Activated CD4-positive, alpha-beta T cell treated with anti-CD3 and anti-CD28 coated beads, Interleukin-2, amount 10 ng/mL, durations not matched to agents 7 days and 5 days (primary cell): ENCODE data around the gene C19orf73. TPM values are rescaled to one million over a fixed set of nuclear protein-coding genes. Genes with fewer than 3 reads are reported as not detected.

Experiments
- CTCF ChIA-PET: fragments of 350-600 bp; sonication (Branson Sonifier 250); formaldehyde crosslinking; loops from one replicate; lab custom pipeline; 2021; ENCODE audit warnings: antibody characterized with exemption; lab: Charles Lee
- POLR2A ChIA-PET: fragments of 350-600 bp; sonication (Branson Sonifier 250); formaldehyde crosslinking; loops from one replicate; lab custom pipeline; 2021; ENCODE audit warnings: antibody characterized with exemption; lab: Charles Lee
- DNase-seq: peaks from one replicate; pipeline ENCODE4 v3.0.0-alpha.2; 2020
- H3K27ac Mint-ChIP-seq: one replicate; pipeline ENCODE4 v1.8.0; 2021; ENCODE audit warnings: mild to moderate bottlenecking, moderate library complexity, mixed read lengths
- H3K27me3 Mint-ChIP-seq: one replicate; pipeline ENCODE4 v1.8.0; 2021; ENCODE audit warnings: mixed read lengths
- H3K36me3 Mint-ChIP-seq: one replicate; pipeline ENCODE4 v1.8.0; 2021; ENCODE audit warnings: low read depth, mixed read lengths
- H3K4me1 Mint-ChIP-seq: one replicate; pipeline ENCODE4 v1.8.0; 2021; ENCODE audit warnings: mixed read lengths
- H3K4me3 Mint-ChIP-seq: one replicate; pipeline ENCODE4 v1.8.0; 2021; ENCODE audit warnings: mild to moderate bottlenecking, moderate library complexity, mixed read lengths
- H3K9me3 Mint-ChIP-seq: one replicate; pipeline ENCODE4 v1.8.0; 2021; ENCODE audit warnings: mixed read lengths
- total RNA-seq, 2 experiments: library from RNA; stranded (reverse); gene quantifications; one replicate each; pipeline ENCODE4 v1.2.3, GENCODE V29; 2021

C19orf73 gene
- 1 to 10 TPM; 1.0 to 1.3 TPM for total RNA-seq

- Mint-ChIP-seq H3K4me3 (peak within 1 kb of the TSS; percentile 82), H3K36me3 (no peaks in the 10 kb centered on the region), H3K9me3 (no peaks in the 10 kb centered on the region), H3K27me3 (peaks cover 16% of the 10 kb centered on the region), H3K27ac (peak within 1 kb of the TSS; percentile 86), H3K4me1 (peaks cover 29% of the 10 kb centered on the region)
- ChIA-PET POLR2A (no interaction called here), CTCF (interaction anchor here (1.5 to 1.8 kb wide), 2 partner anchors 13 to 125 kb away, joined by 5 to 7 read pairs; partner anchors contain the start of genes GYS1 and RUVBL2)
- peak; percentile 94 for DNase-seq
These were observed at the start of gene C19orf73 for GRCh38 chr19:49118565-49119410. Gene C19orf73, minus strand, starts transcription at chr19:49119143. Its CDS starts 121 bp downstream, at chr19:49119022.

DNA sequence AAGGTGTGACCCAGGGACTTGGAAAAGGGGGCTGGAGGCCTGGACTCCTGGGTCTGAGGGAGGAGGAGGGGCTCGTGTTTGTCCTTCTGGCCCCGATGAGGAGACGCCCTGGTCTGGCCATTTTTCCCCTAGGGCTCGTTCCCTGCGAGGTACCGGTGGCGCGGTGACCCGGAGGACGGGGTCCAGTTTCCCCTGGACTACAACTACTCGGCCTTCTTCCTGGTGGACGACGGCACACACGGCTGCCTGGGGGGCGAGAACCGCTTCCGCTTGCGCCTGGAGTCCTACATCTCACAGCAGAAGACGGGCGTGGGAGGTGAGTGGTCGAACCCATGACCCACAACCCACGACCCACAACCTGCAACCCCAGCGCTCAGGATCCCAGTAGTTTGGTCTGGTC lies 49.5 kb upstream of the C19orf73 start:
- H3K27ac Mint-ChIP-seq, result no peak overlapping the region
- no peaks in the 10 kb centered on the region for H3K9me3 Mint-ChIP-seq
- DNase-seq, result no peak
- H3K4me1 Mint-ChIP-seq, result no peaks in the 10 kb centered on the region
- no peak overlapping the region for H3K4me3 Mint-ChIP-seq
- ChIA-PET CTCF (no interaction called here), POLR2A (no interaction called here)
- no peaks in the 10 kb centered on the region for H3K36me3 Mint-ChIP-seq
- peaks cover 6% of the 10 kb centered on the region for H3K27me3 Mint-ChIP-seq

DNA sequence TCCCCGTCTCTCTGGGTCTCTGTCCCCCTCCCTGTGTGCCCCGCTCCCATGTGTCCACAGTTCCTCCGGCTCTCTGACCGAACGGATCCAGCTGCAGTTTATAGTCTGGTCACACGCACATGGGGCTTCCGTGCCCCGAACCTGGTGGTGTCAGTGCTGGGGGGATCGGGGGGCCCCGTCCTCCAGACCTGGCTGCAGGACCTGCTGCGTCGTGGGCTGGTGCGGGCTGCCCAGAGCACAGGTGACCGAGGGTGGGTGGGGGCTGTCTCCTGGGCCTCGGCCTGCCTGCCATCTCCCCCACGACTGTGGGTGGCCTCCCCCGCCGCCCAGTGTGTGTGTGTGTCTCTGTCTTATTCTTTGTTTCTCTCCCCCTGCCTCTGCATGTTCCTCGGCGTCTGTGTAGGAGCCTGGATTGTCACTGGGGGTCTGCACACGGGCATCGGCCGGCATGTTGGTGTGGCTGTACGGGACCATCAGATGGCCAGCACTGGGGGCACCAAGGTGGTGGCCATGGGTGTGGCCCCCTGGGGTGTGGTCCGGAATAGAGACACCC lies 49.0 kb upstream of the C19orf73 start:
- H3K4me1 Mint-ChIP-seq, result no peaks in the 10 kb centered on the region
- no peaks in the 10 kb centered on the region for H3K36me3 Mint-ChIP-seq
- no peak overlapping the region for H3K4me3 Mint-ChIP-seq
- H3K27ac Mint-ChIP-seq, result no peak overlapping the region
- peaks cover 6% of the 10 kb centered on the region for H3K27me3 Mint-ChIP-seq
- ChIA-PET POLR2A (no interaction called here), CTCF (no interaction called here)
- DNase-seq, result no peak
- H3K9me3 Mint-ChIP-seq, result no peaks in the 10 kb centered on the region

- CTCF ChIA-PET, result no interaction called here
- H3K27me3 Mint-ChIP-seq, result peaks cover 8% of the 10 kb centered on the region
- H3K9me3 Mint-ChIP-seq, result no peaks in the 10 kb centered on the region
- no peak overlapping the region for H3K4me3 Mint-ChIP-seq
- H3K4me1 Mint-ChIP-seq, result no peaks in the 10 kb centered on the region
- no peak for DNase-seq
- H3K36me3 Mint-ChIP-seq, result no peaks in the 10 kb centered on the region
- H3K27ac Mint-ChIP-seq, result no peak overlapping the region
- POLR2A ChIA-PET, result no interaction called here
These were observed 46.9 kb upstream of the C19orf73 start for GRCh38 chr19:49165865-49166301.

GRCh38 chr19:49165111-49165750 lies 46.3 kb upstream of the C19orf73 start:
- POLR2A ChIA-PET, result no interaction called here

DNA sequence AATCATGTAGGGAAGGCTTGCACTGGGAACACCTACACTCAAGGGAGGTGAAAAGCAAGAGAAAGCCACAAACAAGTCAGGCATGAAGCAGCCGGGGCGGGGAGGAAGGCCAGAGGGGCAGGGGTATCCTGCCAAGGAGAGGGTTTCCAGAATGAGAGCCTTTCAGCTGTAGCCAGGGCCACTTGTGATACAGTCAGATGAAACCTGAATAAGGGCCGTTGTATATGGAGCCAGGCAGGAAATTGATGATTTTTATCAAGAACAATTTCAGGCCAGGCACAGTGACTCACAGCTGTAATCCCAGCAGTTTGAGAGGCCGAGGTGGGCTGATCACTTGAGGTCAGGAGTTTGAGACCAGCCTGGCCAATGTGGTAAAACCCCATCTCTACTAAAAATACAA lies 43.0 kb upstream of the C19orf73 start:
- H3K27me3 Mint-ChIP-seq, result peaks cover 34% of the 10 kb centered on the region
- no peaks in the 10 kb centered on the region for H3K36me3 Mint-ChIP-seq
- no peaks in the 10 kb centered on the region for H3K9me3 Mint-ChIP-seq
- CTCF ChIA-PET, result no interaction called here
- POLR2A ChIA-PET, result no interaction called here
- H3K4me1 Mint-ChIP-seq, result peaks cover 4% of the 10 kb centered on the region
- no peak overlapping the region for H3K4me3 Mint-ChIP-seq
- no peak for DNase-seq
- H3K27ac Mint-ChIP-seq, result no peak overlapping the region

More at GRCh38 chr19:49165111-49165750, 46.3 kb upstream of the C19orf73 start:
- CTCF ChIA-PET, result interaction anchor here (1.0 kb wide), 1 partner anchor 34 kb away, joined by 4 read pairs; no protein-coding TSS in a partner anchor
- H3K27ac Mint-ChIP-seq, result no peak overlapping the region
- no peaks in the 10 kb centered on the region for H3K36me3 Mint-ChIP-seq
- no peak for DNase-seq
- H3K4me1 Mint-ChIP-seq, result no peaks in the 10 kb centered on the region
- H3K9me3 Mint-ChIP-seq, result no peaks in the 10 kb centered on the region
- H3K27me3 Mint-ChIP-seq, result peaks cover 14% of the 10 kb centered on the region
- H3K4me3 Mint-ChIP-seq, result no peak overlapping the region

- Mint-ChIP-seq H3K9me3 (no peaks in the 10 kb centered on the region), H3K4me3 (no peak overlapping the region), H3K27me3 (peaks cover 36% of the 10 kb centered on the region), H3K36me3 (no peaks in the 10 kb centered on the region), H3K27ac (no peak overlapping the region), H3K4me1 (peaks cover 4% of the 10 kb centered on the region)
- ChIA-PET CTCF (interaction anchor here (0.6 to 1.0 kb wide), 6 partner anchors 21 to 1161 kb away, joined by 3 to 5 read pairs (median 3); partner anchors contain the start of gene LIN7B), POLR2A (no interaction called here)
- no peak for DNase-seq
These were observed 41.7 kb upstream of the C19orf73 start for GRCh38 chr19:49160450-49161189.

DNA sequence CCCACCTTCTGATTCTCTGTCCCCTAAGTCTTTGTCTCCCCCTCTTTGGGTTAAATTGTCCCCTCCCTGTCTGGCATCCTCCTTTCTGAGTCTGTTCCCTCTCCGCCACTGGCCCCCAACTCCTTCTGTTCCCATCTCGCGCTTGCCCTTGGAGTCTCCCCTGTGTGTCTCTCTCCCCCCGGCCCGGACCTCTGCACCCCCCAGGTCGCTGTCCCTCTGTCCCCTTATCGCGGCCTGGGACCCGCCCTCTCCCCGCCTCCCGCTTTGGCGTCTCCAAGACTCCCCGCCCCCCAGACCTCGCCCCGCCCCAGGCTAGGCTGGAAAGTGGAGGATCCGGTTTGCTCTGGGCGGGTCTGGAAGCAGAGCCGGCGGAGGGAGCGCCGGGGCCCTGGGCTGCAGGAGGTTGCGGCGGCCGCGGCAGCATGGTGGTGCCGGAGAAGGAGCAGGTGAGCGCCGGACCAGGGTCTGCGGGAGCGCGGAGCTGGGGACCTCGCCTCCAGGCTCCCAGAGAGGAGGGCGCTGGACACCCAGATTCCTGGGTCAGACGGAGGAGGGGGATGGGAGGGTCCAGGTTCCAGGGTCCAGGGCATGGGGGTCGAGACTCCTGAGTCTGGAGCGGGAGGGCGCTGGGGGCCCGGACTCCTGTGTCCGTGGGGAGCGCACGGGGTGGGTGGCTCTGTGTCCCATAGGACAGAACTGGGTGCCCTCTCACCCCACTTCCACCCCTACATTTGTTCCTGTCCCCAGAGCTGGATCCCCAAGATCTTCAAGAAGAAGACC lies 38.7 kb upstream of the C19orf73 start, which contains the start of gene TRPM4:
TSS of gene TRPM4 (plus strand) at position 348 of the 780 bp plus-strand sequence. CDS start at position 423, 75 bp downstream.
- H3K27ac Mint-ChIP-seq, result no peak within 1 kb of the TSS
- H3K4me1 Mint-ChIP-seq, result peaks cover 4% of the 10 kb centered on the region
- no peaks in the 10 kb centered on the region for H3K9me3 Mint-ChIP-seq
- H3K4me3 Mint-ChIP-seq, result no peak within 1 kb of the TSS
- POLR2A ChIA-PET, result no interaction called here
- peaks cover 51% of the 10 kb centered on the region for H3K27me3 Mint-ChIP-seq
- no peaks in the 10 kb centered on the region for H3K36me3 Mint-ChIP-seq
- peak; percentile 49 for DNase-seq
- CTCF ChIA-PET, result no interaction called here

- POLR2A ChIA-PET, result no interaction called here
- Mint-ChIP-seq H3K4me1 (peaks cover 11% of the 10 kb centered on the region), H3K4me3 (no peak overlapping the region), H3K27ac (no peak overlapping the region), H3K9me3 (no peaks in the 10 kb centered on the region), H3K27me3 (peaks cover 66% of the 10 kb centered on the region), H3K36me3 (peaks cover 5% of the 10 kb centered on the region)
- CTCF ChIA-PET, result interaction anchor here (1.3 kb wide), 1 partner anchor 163 kb away, joined by 3 read pairs; the partner anchor contains the start of genes GYS1 and RUVBL2
- DNase-seq, result no peak
These were observed 36.9 kb upstream of the C19orf73 start for GRCh38 chr19:49155820-49156346.

DNA sequence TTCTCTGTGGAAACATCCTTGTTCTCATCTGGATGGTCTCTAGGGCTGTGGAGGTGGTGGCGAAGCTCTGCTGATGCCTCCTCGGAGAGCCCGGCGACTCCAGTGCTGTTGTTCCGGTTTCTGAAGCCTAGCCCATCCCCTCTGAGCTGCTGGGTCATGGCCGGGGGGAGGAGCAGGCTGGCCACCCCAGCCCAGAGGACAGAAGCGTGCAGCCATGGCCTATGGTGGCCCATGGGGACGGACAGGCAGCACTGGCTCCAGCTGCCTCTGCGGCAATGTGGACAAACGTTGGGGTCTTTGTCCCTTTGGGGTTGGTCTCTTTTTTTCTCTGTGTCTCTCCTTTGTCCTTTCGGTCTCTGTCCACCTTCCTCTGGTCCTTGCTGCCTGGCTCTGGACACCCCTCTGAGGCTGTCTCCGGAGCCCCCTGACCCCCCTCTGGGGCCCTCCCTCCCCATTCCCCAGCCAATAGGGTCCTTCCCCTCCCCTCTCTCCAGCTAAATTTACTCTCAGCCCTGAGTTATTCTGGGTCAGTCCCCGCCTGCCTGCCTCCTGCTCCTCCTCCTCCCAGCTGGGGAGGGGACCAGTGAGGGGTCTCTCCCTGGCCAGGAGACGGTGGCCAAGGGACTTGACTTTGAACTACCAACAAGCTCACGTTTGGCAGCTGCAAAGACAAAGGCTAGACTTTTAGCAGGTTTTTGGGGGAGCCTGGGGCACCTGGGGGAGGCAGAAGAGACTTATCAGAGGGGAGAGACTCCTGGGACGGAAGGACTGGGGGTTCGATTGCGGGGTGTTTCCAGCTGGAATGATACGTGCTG lies 36.3 kb upstream of the C19orf73 start, which contains the start of gene HRC:
TSS of gene HRC (minus strand) at position 392 of the 815 bp plus-strand sequence. CDS start at position 233, 159 bp downstream.
- peaks cover 13% of the 10 kb centered on the region for H3K4me1 Mint-ChIP-seq
- no peaks in the 10 kb centered on the region for H3K9me3 Mint-ChIP-seq
- no peak for DNase-seq
- POLR2A ChIA-PET, result no interaction called here
- CTCF ChIA-PET, result interaction anchor here (0.8 to 1.3 kb wide), 2 partner anchors 49 to 162 kb away, joined by 3 read pairs; partner anchors contain the start of genes GYS1 and RUVBL2
- H3K4me3 Mint-ChIP-seq, result no peak within 1 kb of the TSS
- no peak within 1 kb of the TSS for H3K27ac Mint-ChIP-seq
- peaks cover 5% of the 10 kb centered on the region for H3K36me3 Mint-ChIP-seq
- H3K27me3 Mint-ChIP-seq, result peaks cover 64% of the 10 kb centered on the region

- Mint-ChIP-seq H3K4me1 (peaks cover 22% of the 10 kb centered on the region), H3K27ac (no peak overlapping the region), H3K4me3 (no peak overlapping the region), H3K9me3 (no peaks in the 10 kb centered on the region), H3K27me3 (peaks cover 68% of the 10 kb centered on the region), H3K36me3 (peaks cover 6% of the 10 kb centered on the region)
- POLR2A ChIA-PET, result no interaction called here
- CTCF ChIA-PET, result interaction anchor here (1.3 kb wide), 1 partner anchor 161 kb away, joined by 3 read pairs; the partner anchor contains the start of genes GYS1 and RUVBL2
- no peak for DNase-seq
These were observed 35.3 kb upstream of the C19orf73 start for GRCh38 chr19:49154279-49154678.
